Tibial nerve (tissue), 4 donors: Measurements from ENCODE around the gene SLX4. TPM values are rescaled to one million over a fixed set of nuclear protein-coding genes. Genes with fewer than 3 reads are reported as not detected.
A peak's percentile ranks its signal among the peaks of the same experiment; 100 is the strongest.
"Not testable (repeated sequence)": the region's sequence is repeated elsewhere in the genome, so short reads cannot be mapped to it uniquely, and the experiment has no call there.

Experiments used
- DNase-seq, 2 donors: peaks; one replicate each; pipeline ENCODE4 v3.0.0-alpha.2; 2019; ENCODE audit warnings: low spot score in 2 of 2
- H3K27ac ChIP-seq, 4 donors: fragments of 200-600 bp; sonication (generic) in 3 of 4; one replicate each; pipeline ENCODE4 v1.5.1; 2017 to 2019; ENCODE audit warnings: mild to moderate bottlenecking in 1 of 4
- H3K27me3 ChIP-seq, 2 donors: fragments of 200-600 bp; sonication (generic) in 1 of 2; one replicate each; pipeline versions ENCODE4 v1.5.1 to v1.6.0; 2017 to 2019
- H3K36me3 ChIP-seq, 3 donors: fragments of 200-600 bp; sonication (generic); one replicate each; pipeline ENCODE4 v1.5.1; 2018 to 2019
- H3K4me1 ChIP-seq, 4 donors: fragments of 200-600 bp; sonication (generic) in 3 of 4; one replicate each; pipeline ENCODE4 v1.5.1; 2017 to 2019
- H3K4me3 ChIP-seq, 4 donors: fragments of 200-600 bp; sonication (generic) in 3 of 4; one replicate each; pipeline ENCODE4 v1.5.1; 2017 to 2019; ENCODE audit warnings: mild to moderate bottlenecking in 1 of 4, moderate library complexity in 1 of 4
- H3K9me3 ChIP-seq, 4 donors: fragments of 200-600 bp; sonication (generic) in 3 of 4; one replicate each; pipeline ENCODE4 v1.5.1; 2017 to 2019
- CTCF ChIP-seq, 5 experiments: fragments of 200-600 bp in 3 of 5; fragments of 450-650 bp in 2 of 5; sonication (generic) in 3 of 5; IDR thresholded peaks; one replicate each; pipeline ENCODE4 v1.5.1; 2016 to 2019; ENCODE audit warnings: antibody characterized with exemption in 5 of 5, mild to moderate bottlenecking in 3 of 5, moderate library complexity in 2 of 5
- EP300 ChIP-seq, 2 donors: sonication (generic); formaldehyde crosslinking; IDR thresholded peaks; one replicate each; pipeline ENCODE4 v1.6.1; 2017; ENCODE audit warnings: antibody characterized with exemption in 2 of 2, mild to moderate bottlenecking in 1 of 2
- POLR2A ChIP-seq, 2 donors: fragments of 450-650 bp; IDR thresholded peaks; one replicate each; pipeline ENCODE4 v1.6.1; 2017; ENCODE audit warnings: antibody characterized with exemption in 2 of 2, mild to moderate bottlenecking in 2 of 2, moderate library complexity in 2 of 2
- WGBS, 2 donors: methylation state at CpG; one replicate each; pipeline ENCODE4 v1.1.5; 2018; 5-methylcytosine and 5-hydroxymethylcytosine counted together
- total RNA-seq, 4 donors: library from RNA; depleted of rRNA; stranded (reverse); fragments of >200 nt; gene quantifications; one replicate each; pipeline ENCODE4 v1.1.0, GENCODE V29; 2016

Gene SLX4
- total RNA-seq = 1 to 10 TPM; 4.8 to 8.1 (median 5.6) TPM

GRCh38 chr16:3611146-3611975, at the start of gene SLX4:
TSS of gene SLX4 (minus strand) at chr16:3611606. CDS start at chr16:3608964, 2,642 bp downstream.
- peak in 1 of 2 donors; percentile 62 for TF ChIP-seq EP300 (IDR thresholded peaks at IDR 0.05)
- peak in 2 of 5 experiments; percentile 8 to 57 for TF ChIP-seq CTCF (IDR thresholded peaks at IDR 0.05)
- TF ChIP-seq POLR2A (IDR thresholded peaks at IDR 0.05) = peak; percentile 49 to 81
- 0% methylated on average over 79 to 82 of the region's 86 CpGs for WGBS, 2 donors
- peak; percentile 68 to 78 for DNase-seq
- Histone ChIP-seq H3K4me3 (peak within 1 kb of the TSS; percentile 61 to 99 (median 84)), H3K36me3 (peaks cover 0 to 9% (median 0%) of the 10 kb centered on the region in 3 donors), H3K27ac (peak within 1 kb of the TSS; percentile 28 to 89 (median 80)), H3K27me3 (no peaks in the 10 kb centered on the region), H3K4me1 (peaks cover 0 to 29% (median 12%) of the 10 kb centered on the region in 4 donors), H3K9me3 (no peaks in the 10 kb centered on the region)

- Histone ChIP-seq H3K4me1 (peaks cover 0 to 1% (median 0%) of the 10 kb centered on the region in 4 donors), H3K27ac (no peak overlapping the region), H3K36me3 (peaks cover 0 to 97% (median 24%) of the 10 kb centered on the region in 3 donors), H3K9me3 (no peaks in the 10 kb centered on the region), H3K4me3 (no peak overlapping the region), H3K27me3 (no peaks in the 10 kb centered on the region)
- no peak for DNase-seq
- WGBS, 2 donors = 77 to 78% methylated on average over 3 of the region's 3 CpGs
- TF ChIP-seq POLR2A (IDR thresholded peaks at IDR 0.05) (no peak), EP300 (IDR thresholded peaks at IDR 0.05) (no peak), CTCF (IDR thresholded peaks at IDR 0.05) (no peak)
Measured at GRCh38 chr16:3659251-3659650, 47.8 kb upstream of the SLX4 start.

- no peak for DNase-seq
- H3K4me1 ChIP-seq = peaks cover 0 to 4% (median 0%) of the 10 kb centered on the region in 4 donors
- H3K4me3 ChIP-seq = no peak overlapping the region
- no peak overlapping the region for H3K27ac ChIP-seq
- TF ChIP-seq EP300 (IDR thresholded peaks at IDR 0.05) (no peak), POLR2A (IDR thresholded peaks at IDR 0.05) (no peak), CTCF (IDR thresholded peaks at IDR 0.05) (no peak)
- WGBS, 2 donors = 81 to 92% methylated on average over 26 to 29 of the region's 42 CpGs
- no peaks in the 10 kb centered on the region for H3K27me3 ChIP-seq
- H3K9me3 ChIP-seq = no peaks in the 10 kb centered on the region
- peaks cover 0 to 87% (median 23%) of the 10 kb centered on the region in 3 donors for H3K36me3 ChIP-seq
Measured at GRCh38 chr16:3656491-3657468, 45.4 kb upstream of the SLX4 start.

GRCh38 chr16:3656160-3656490, 44.7 kb upstream of the SLX4 start:
- H3K27me3 ChIP-seq, H3K4me3 ChIP-seq, H3K9me3 ChIP-seq, H3K4me1 ChIP-seq, DNase-seq: not testable (repeated sequence)
- Histone ChIP-seq H3K27ac (peak overlapping the region in 1 of 4 donors; percentile 68), H3K36me3 (peaks cover 0 to 87% (median 18%) of the 10 kb centered on the region in 3 donors)
- WGBS, 2 donors = 81 to 98% methylated on average over 4 to 7 of the region's 10 CpGs

- Histone ChIP-seq H3K4me3 (peak overlapping the region in 1 of 4 donors; percentile 5), H3K4me1 (peaks cover 0 to 4% (median 0%) of the 10 kb centered on the region in 4 donors), H3K27ac (peak overlapping the region in 1 of 4 donors; percentile 68), H3K27me3 (no peaks in the 10 kb centered on the region), H3K36me3 (peaks cover 0 to 87% (median 18%) of the 10 kb centered on the region in 3 donors), H3K9me3 (no peaks in the 10 kb centered on the region)
- 84 to 88% methylated on average over 16 to 20 of the region's 21 CpGs for WGBS, 2 donors
- TF ChIP-seq POLR2A (IDR thresholded peaks at IDR 0.05) (no peak), CTCF (IDR thresholded peaks at IDR 0.05) (no peak)
- DNase-seq = no peak
Measured at GRCh38 chr16:3655396-3656159, 44.2 kb upstream of the SLX4 start.
